ENCODE data around the gene QRICH2.
A peak's percentile ranks its signal among the peaks of the same experiment; 100 is the strongest.
"Not testable (repeated sequence)": the region's sequence is repeated elsewhere in the genome, so short reads cannot be mapped to it uniquely, and the experiment has no call there.

The QRICH2 gene

GRCh38 chr17:76329664-76330063 is 21.6 kb upstream of the QRICH2 start:
- no peak for DNase-seq

- no peak for DNase-seq
Observed at GRCh38 chr17:76327696-76328095, 19.6 kb upstream of the QRICH2 start.

- no peak for DNase-seq
Observed at GRCh38 chr17:76326306-76326705, 18.2 kb upstream of the QRICH2 start.

GRCh38 chr17:76318586-76318985 is 10.5 kb upstream of the QRICH2 start:
- DNase-seq: no peak

- no peak for DNase-seq
Observed at GRCh38 chr17:76317535-76317934, 9.5 kb upstream of the QRICH2 start.

- DNase-seq: no peak
Observed at GRCh38 chr17:76314392-76315227, 6.5 kb upstream of the QRICH2 start.

GRCh38 chr17:76312735-76313134 is 4.7 kb upstream of the QRICH2 start:
- DNase-seq: no peak

GRCh38 chr17:76309461-76309860 is 1.4 kb upstream of the QRICH2 start:
- DNase-seq: no peak

- DNase-seq: no peak
Observed at GRCh38 chr17:76307299-76307965, 644 bp downstream of the QRICH2 start.

- DNase-seq: not testable (repeated sequence)
Observed at GRCh38 chr17:76305135-76305454, 3.0 kb downstream of the QRICH2 start.

- no peak for DNase-seq
Observed at GRCh38 chr17:76304226-76305134, 3.6 kb downstream of the QRICH2 start.

GRCh38 chr17:76297436-76297835 is 10.6 kb downstream of the QRICH2 start:
- DNase-seq: no peak

- DNase-seq: no peak
Observed at GRCh38 chr17:76296889-76297288, 11.2 kb downstream of the QRICH2 start.

- no peak for DNase-seq
Observed at GRCh38 chr17:76296186-76296585, 11.9 kb downstream of the QRICH2 start.

- no peak for DNase-seq
Observed at GRCh38 chr17:76293106-76293505, 15.0 kb downstream of the QRICH2 start.

GRCh38 chr17:76292567-76292966 is 15.5 kb downstream of the QRICH2 start:
- DNase-seq: no peak

GRCh38 chr17:76281573-76282371 is 26.3 kb downstream of the QRICH2 start:
- DNase-seq: no peak

- no peak for DNase-seq
Observed at GRCh38 chr17:76280650-76281049, 27.4 kb downstream of the QRICH2 start.

GRCh38 chr17:76279742-76280287 is 28.3 kb downstream of the QRICH2 start:
- no peak for DNase-seq

GRCh38 chr17:76278952-76279741 is 28.9 kb downstream of the QRICH2 start:
- DNase-seq: peak; percentile 83

- DNase-seq: no peak
Observed at GRCh38 chr17:76278268-76278908, 29.7 kb downstream of the QRICH2 start.
